ENCODE measurements around the gene PDCD11. TPM values are rescaled to one million over a fixed set of nuclear protein-coding genes. Genes with fewer than 3 reads are reported as not detected.

Gene PDCD11
- total RNA-seq, 6 experiments from 2014 or later, result 30.8 to 38.4 (median 32.1) TPM

DNA sequence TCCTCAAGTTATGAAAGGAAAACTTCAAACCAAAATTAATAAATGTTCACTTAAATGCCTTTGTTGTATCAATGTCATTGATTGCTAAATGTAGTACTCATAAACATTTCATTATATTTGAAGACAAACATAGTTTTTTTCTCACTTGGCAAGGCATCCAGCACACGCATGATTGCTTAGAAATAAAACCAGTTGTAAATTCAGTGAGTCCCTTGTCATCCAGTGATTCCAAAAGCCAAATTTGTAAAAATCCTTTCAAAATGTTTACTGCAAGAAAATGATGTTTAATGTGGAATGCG is 90.9 kb downstream of the PDCD11 start:
- Mint-ChIP-seq H3K36me3 (ENCODE audit: low read depth) (no peaks in the 10 kb centered on the region), H3K4me1 (ENCODE audit: low read depth) (peaks cover 33% of the 10 kb centered on the region), H3K9me3 (no peaks in the 10 kb centered on the region), H3K4me3 (no peak overlapping the region), H3K27ac (no peak overlapping the region), H3K27me3 (ENCODE audit: insufficient read depth) (peaks cover 3% of the 10 kb centered on the region)
- no peak for DNase-seq
- TF ChIP-seq, protein P1, sequence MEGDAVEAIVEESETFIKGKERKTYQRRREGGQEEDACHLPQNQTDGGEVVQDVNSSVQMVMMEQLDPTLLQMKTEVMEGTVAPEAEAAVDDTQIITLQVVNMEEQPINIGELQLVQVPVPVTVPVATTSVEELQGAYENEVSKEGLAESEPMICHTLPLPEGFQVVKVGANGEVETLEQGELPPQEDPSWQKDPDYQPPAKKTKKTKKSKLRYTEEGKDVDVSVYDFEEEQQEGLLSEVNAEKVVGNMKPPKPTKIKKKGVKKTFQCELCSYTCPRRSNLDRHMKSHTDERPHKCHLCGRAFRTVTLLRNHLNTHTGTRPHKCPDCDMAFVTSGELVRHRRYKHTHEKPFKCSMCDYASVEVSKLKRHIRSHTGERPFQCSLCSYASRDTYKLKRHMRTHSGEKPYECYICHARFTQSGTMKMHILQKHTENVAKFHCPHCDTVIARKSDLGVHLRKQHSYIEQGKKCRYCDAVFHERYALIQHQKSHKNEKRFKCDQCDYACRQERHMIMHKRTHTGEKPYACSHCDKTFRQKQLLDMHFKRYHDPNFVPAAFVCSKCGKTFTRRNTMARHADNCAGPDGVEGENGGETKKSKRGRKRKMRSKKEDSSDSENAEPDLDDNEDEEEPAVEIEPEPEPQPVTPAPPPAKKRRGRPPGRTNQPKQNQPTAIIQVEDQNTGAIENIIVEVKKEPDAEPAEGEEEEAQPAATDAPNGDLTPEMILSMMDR (IDR thresholded peaks at IDR 0.05), result no peak

GRCh38 chr10:103490986-103491314 is 94.5 kb downstream of the PDCD11 start:
- H3K9me3 Mint-ChIP-seq, result no peaks in the 10 kb centered on the region
- no peak overlapping the region for H3K4me3 Mint-ChIP-seq
- TF ChIP-seq, protein P1 (IDR thresholded peaks at IDR 0.05), result no peak
- peaks cover 38% of the 10 kb centered on the region for H3K4me1 Mint-ChIP-seq (ENCODE audit: low read depth)
- H3K27me3 Mint-ChIP-seq (ENCODE audit: insufficient read depth), result peaks cover 22% of the 10 kb centered on the region
- DNase-seq, result no peak
- no peak overlapping the region; the same call in 1 of the 2 replicates for H3K27ac Mint-ChIP-seq
- H3K36me3 Mint-ChIP-seq (ENCODE audit: low read depth), result no peaks in the 10 kb centered on the region

- DNase-seq, result peak; percentile 95
- peak overlapping the region; percentile 50 for H3K4me3 Mint-ChIP-seq
- TF ChIP-seq, protein P1 (IDR thresholded peaks at IDR 0.05), result no peak
- no peaks in the 10 kb centered on the region for H3K36me3 Mint-ChIP-seq (ENCODE audit: low read depth)
- H3K27ac Mint-ChIP-seq, result peak overlapping the region; percentile 71
- H3K4me1 Mint-ChIP-seq (ENCODE audit: low read depth), result peaks cover 33% of the 10 kb centered on the region
- H3K9me3 Mint-ChIP-seq, result no peaks in the 10 kb centered on the region
- H3K27me3 Mint-ChIP-seq (ENCODE audit: insufficient read depth), result peaks cover 24% of the 10 kb centered on the region
Measured at GRCh38 chr10:103491729-103492364, 95.4 kb downstream of the PDCD11 start.

DNA sequence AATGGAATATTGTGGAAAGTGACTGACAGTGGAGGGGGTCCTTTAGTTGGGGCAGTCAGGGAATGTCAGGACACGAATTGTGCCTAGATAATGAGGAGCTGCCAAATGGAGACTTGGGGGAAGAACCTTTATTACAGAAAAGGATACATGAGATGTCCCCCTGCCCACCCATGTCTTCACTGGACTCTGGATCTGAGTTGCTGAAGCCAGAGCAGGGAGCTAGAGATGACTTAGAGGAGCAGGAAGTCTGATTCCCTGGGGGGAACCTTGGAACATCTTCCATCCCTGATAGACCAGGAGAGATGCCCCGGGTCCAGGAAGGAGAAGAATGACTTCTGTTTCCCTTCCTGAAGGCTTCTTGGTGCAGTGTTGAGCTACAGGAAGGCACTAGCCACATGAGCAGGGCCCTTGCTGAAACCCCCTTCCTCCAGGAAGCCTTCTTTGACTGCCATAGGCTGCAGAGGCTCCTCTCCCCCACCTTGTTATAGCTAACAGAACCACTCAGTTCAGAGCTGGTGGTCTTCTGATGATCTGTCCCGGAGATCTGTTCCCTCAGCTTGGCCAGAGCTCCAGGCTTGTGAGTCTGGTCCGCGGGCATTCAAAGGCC is 96.3 kb downstream of the PDCD11 start:
- peaks cover 33% of the 10 kb centered on the region for H3K27me3 Mint-ChIP-seq (ENCODE audit: insufficient read depth)
- H3K9me3 Mint-ChIP-seq, result no peaks in the 10 kb centered on the region
- TF ChIP-seq, protein P1 (IDR thresholded peaks at IDR 0.05), result no peak
- peak overlapping the region; percentile 71 for H3K27ac Mint-ChIP-seq
- H3K4me3 Mint-ChIP-seq, result peak overlapping the region; percentile 74
- no peak for DNase-seq
- no peaks in the 10 kb centered on the region for H3K36me3 Mint-ChIP-seq (ENCODE audit: low read depth)
- H3K4me1 Mint-ChIP-seq (ENCODE audit: low read depth), result peaks cover 33% of the 10 kb centered on the region

DNA sequence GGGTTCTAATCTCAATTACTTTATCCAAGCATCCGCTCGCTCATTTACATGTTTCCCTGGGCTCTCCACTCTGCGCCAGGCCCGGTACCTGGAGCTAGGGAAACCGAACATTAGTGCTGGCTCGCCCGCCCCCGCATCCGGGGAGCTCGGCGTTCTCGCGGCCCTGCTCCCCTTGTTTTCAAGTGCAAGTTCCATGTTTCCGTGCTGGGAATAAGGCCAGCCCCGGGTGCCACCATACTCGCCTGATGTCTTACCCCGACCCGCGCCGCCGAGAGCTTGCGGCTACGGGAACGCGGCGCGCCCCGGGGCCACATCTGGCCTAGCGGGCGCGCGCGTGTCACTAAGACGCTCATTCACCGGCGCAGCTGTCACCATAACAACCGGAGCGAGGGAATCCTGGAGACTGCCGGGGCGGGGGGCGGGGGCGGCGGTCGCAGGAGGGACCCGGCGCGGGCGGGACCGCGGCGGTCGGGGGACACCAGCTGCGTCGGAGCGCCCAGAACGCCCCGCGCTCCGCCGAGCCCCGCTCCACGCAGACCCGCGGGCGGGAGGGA is 97.0 kb downstream of the PDCD11 start, which contains the start of gene NEURL1:
TSS of gene NEURL1 (plus strand) at position 344 of the 554 bp plus-strand sequence. CDS start 683 bp downstream, outside the sequence.
- TF ChIP-seq, protein P1 (IDR thresholded peaks at IDR 0.05), result no peak
- Mint-ChIP-seq H3K4me1 (ENCODE audit: low read depth) (peaks cover 33% of the 10 kb centered on the region), H3K9me3 (no peaks in the 10 kb centered on the region), H3K27ac (peak within 1 kb of the TSS; percentile 71; the same call in 1 of the 2 replicates), H3K27me3 (ENCODE audit: insufficient read depth) (peaks cover 38% of the 10 kb centered on the region), H3K36me3 (ENCODE audit: low read depth) (no peaks in the 10 kb centered on the region), H3K4me3 (peak within 1 kb of the TSS; percentile 74)
- no peak for DNase-seq

Measured in HFFc6 (cell line).